GM18505 (cell line): ENCODE data around the gene ZBTB7B.

Experiments used
- ATAC-seq: cut with Tn5 transposase; IDR thresholded peaks from one replicate; pipeline ENCODE4 v1.9.1; 2021; ENCODE audit not compliant: unreplicated experiment
- POLR2A ChIP-seq: IDR thresholded peaks from 4 replicates; pipeline ENCODE4 v1.6.1; 2011; ENCODE audit warnings: borderline replicate concordance; ENCODE audit not compliant: insufficient read depth, insufficient read length; ENCODE audit errors: extremely low read depth

ZBTB7B gene

GRCh38 chr1:155061381-155062150 lies 59.0 kb downstream of the ZBTB7B start:
- TF ChIP-seq POLR2A, result no peak
- peak; percentile 37 for ATAC-seq

- TF ChIP-seq POLR2A, result no peak
- ATAC-seq, result no peak
Observed at GRCh38 chr1:155062151-155062686, 59.6 kb downstream of the ZBTB7B start.

GRCh38 chr1:155062702-155063411 lies 60.3 kb downstream of the ZBTB7B start:
- ATAC-seq, result no peak
- TF ChIP-seq POLR2A, result no peak

GRCh38 chr1:155063550-155064110 lies 61.0 kb downstream of the ZBTB7B start, which contains the start of gene EFNA4:
EFNA4 (plus strand) TSS chr1:155063740; CDS start chr1:155063824, 84 bp downstream.
- ATAC-seq, result peak; percentile 38
- TF ChIP-seq POLR2A, result peak; percentile 82

- no peak for ATAC-seq
- no peak for TF ChIP-seq POLR2A
Observed at GRCh38 chr1:155064111-155064831, 61.7 kb downstream of the ZBTB7B start.

GRCh38 chr1:155064832-155065429 lies 62.3 kb downstream of the ZBTB7B start:
- no peak for TF ChIP-seq POLR2A
- ATAC-seq, result no peak

- ATAC-seq, result no peak
- TF ChIP-seq POLR2A, result no peak
Observed at GRCh38 chr1:155066777-155067176, 64.2 kb downstream of the ZBTB7B start.
